CD4-positive, alpha-beta T cell treated with Interleukin-17A for 1 hour (primary cell): Measurements from ENCODE around the gene LITAF.
"Not testable (repeated sequence)": the region's sequence is repeated elsewhere in the genome, so short reads cannot be mapped to it uniquely, and the experiment has no call there.

Experiments used
- DNase-seq: peaks from one replicate; pipeline ENCODE4 v3.0.0-alpha.2; 2020

The LITAF gene

GRCh38 chr16:11620243-11621003 lies 33.7 kb upstream of the LITAF start:
- no peak for DNase-seq

DNA sequence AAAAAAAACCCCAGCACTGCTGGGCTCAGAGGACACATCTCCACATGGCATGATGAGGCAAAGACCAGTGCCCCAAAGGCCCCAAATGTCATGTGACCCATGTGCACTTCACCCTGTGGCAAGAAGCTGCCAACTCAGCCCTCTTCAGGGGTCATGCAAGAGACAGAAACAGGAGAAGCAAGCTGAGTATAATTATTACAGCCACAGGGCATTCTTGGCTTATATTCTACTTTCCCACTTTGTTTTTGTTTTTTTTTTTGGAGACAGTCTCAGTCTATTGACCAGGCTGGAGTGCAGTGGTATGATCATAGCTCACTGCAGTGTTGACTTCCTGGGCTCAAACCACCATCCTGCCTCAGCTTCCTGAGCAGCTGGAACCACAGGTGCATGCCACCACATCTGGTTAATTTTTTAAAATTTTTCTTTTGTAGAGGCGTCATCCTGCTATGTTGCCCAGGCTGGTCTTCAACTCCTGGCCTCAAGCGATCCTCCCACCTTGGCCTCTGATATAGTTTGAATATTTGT lies 32.7 kb upstream of the LITAF start:
- DNase-seq, result peak; percentile 61

DNA sequence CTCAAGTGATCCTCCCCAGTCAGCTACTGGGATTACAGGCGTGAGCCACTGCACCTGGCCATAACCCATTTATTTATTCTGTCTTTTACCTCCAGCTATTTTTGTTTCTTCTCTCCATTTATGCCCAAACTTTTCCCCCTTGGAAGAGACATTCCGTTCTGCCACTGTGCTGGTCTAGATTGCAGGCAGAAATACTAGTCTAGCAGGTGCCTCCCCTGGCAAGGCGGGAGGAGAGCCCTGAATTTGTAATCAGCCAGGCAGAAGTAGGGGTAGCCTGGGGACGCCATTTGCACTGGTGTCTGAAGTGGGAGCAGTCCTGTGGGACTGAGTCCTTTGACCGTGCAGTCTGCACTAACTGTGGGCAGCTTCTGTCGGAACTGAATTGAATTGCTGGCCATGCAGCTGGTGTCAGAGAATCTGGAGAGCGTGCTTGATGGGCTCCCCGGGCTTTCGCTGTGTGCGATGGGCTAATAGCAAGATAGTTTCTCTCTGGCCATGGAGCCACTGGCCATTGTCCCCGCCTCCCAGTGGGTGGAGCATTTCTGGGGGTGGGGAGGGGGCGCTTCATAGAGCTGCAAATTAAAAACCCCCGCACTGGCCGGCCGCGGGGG lies 31.5 kb upstream of the LITAF start:
- no peak for DNase-seq

DNA sequence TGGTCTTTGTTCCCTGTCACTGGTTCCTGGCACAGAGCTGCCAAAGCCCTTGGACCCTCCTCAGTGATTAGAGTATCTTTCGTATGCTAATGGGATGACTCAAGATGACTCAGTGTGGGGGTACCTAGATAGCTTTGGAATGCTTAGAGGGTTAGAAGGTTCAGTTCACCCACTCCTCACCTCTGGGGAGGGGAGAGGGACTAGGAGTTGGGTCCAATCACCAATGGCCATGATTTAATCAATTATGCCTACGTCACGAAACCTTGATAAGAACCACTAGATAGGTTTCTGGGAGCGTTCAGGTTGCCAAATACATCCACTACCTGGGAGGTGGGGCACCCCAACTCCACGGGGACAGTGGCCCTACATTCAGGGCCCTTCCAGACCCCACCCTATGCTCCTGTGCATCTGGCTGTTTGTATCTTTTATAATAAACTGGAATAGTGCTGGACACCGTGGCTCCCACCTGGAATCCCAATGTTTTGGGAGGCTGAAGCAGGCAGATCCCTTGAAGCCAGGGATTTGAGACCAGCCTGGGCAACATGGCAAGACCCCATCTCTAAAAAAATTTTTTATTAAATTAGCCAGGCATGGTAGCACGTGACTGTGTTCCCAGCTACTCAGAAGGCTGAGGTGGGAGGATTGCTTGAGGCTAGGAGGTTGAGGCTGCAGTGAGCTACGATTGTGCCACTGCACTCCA lies 29.2 kb upstream of the LITAF start:
- no peak for DNase-seq

- no peak for DNase-seq
Measured at GRCh38 chr16:11614587-11615175, 28.0 kb upstream of the LITAF start.

DNA sequence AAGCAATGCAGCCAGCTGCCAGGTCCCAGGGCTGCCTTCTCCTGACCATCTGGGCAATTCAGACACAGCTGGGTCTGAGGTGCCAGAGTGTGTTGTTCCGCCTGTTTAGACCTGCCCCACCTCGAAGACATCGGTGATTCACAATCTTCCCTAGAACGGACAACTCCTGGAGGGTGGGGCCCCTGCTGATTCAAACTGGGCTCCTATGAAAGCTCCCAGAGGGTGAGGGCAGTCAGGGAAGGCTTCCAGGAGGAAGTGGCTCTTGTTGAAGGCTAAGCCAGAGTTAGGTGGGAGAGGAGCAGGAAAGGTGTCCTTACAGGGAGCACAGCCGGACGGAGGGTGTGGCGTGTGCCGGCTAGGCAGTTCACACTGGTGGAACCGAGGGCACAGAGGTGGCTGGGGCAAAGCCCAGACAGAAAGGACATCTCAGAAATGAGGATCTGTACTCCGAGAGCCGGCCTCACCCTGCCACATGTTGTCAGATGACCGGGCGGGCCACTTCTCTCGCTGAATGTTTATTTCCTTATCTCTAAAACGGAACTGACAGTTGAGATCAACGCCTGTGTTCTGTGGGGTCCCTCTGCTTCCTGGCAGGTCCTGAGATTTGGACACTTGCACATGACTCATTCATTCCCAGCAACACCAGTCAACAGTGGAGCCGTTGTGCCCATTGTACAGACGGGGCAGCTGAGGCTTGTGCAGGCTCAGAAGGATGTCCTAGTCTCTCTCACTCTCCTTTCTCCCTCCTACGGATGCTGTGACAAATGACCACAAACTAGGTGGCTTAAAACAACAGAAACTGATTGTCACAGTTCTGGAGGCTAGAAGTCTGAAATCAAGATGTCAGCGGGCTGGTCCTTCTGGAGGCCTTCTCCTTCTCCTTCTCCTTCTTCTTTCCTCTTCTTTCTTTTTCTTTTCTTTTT lies 26.9 kb upstream of the LITAF start:
- peak; percentile 39 for DNase-seq

DNA sequence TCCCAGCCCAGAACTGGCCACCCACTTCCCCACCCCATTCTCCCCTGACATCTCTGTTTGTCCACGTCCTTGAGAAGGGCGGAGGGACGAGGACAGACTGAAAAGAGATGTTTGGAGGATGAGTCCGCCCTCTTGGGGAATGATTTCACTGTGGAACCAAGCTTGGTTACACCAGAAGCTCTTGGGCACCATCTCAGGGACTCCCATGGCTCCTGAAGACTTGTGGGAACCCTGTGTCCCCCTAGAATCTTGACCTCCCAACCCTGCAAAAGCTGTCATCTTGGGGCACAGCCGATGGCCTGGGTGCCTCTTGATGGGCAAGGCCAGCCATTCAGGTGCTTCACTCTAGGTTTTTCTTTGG lies 25.9 kb upstream of the LITAF start:
- DNase-seq, result no peak

DNA sequence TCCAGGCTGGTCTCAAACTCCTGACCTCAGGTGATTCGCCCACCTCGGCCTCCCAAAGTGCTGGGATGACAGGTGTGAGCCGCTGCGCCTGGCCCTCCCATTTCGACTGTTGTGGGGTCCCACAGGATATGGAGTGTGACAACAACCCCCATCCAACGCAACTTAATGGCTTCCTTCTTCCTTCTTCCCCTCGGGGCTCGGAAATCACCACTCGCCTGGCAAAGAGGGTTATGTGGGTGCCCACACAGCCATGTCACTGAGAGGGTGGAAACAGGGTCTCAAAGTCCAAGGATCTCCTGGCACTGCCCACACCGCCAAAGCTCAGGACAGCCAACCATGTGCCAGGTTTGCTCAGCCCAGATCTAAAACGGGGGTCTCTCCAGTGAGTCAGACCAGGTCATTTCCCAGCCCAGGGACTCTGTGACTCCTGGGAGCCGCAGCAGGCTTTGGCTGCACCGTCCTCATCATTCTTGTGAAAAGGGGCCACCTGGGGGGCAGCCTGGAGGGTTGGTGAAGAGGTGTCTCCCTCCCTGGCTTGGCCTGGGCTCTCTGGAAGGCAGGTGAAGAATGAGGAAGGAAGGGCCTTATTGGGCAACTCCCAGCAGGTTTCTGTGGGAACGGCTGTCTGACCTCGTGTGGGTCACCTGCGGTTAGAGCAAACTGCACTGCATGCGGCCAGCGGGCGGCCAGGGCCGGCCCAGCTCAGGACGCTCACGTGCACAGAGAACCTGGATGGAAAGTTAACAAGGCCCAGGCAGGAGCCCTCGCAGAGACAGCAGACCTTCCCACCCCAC lies 25.3 kb upstream of the LITAF start:
- no peak for DNase-seq

DNA sequence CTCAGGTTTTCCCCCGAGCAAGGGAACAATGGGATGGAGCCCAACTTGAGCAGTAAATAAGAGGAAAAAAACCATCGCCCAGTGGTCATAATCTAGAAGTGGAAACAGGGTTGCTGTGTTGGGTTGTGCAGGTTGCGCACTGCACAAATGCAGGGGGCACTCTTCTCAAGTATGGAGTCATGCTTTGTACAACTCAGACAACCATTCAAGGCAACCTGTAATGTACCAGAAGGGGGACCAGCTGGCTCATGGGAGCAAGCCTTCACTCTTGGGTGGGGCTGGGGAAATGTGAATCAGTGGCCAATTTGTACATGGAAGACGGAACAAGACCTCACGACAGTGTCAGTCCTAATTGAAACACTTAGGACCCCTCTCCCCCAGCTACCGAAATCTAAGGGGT lies 23.9 kb upstream of the LITAF start:
- DNase-seq, result no peak

DNA sequence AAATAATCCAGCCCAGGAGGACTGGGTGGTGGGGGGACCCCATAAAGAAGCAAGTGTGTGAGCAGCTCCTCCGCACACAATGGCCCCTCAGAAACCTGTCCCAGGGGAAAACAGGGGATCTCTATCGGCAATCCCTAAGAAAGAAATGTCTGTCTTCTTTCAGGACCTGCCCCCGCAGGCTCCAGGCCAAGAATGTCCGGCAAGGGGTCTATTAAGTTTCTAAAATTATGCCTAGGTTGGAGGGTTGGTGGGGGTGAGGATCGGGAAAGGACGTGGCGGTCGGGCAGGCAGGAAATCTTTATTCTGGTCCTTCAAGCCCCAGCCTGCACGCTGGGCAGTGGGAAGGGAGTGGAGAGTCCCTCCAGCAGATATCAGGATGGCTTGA lies 23.4 kb upstream of the LITAF start:
- DNase-seq, result no peak

DNA sequence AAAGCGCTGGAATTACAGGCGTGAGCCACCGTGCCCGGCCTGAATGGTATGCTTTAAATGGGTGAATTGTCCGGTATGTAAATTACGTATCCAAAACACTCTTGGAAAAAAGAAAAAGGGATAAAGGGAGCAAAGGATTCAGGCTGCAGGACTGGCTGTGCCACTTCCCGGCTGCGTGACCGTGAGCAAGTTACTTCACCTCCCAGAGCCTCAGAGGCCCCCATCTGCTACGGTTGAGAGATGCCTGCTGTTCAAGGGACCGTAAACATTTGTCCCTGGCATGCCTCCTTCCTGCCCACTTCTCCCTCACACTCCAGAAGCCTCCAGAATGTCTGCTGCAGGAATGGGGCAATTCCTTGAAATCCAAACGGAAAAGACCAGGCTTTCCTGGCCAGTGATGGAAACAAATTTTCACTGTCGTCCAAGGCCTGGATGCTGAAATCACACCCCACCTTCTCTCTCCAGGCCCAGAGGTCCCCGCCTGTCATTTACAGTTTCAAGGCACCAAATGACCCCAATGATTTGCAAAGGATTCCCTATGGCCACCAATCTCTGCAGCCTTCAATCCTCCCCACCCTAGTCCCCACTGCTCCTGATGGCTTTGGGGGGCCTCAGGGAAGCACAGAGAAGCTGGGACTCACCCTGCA lies 22.9 kb upstream of the LITAF start:
- no peak for DNase-seq

DNA sequence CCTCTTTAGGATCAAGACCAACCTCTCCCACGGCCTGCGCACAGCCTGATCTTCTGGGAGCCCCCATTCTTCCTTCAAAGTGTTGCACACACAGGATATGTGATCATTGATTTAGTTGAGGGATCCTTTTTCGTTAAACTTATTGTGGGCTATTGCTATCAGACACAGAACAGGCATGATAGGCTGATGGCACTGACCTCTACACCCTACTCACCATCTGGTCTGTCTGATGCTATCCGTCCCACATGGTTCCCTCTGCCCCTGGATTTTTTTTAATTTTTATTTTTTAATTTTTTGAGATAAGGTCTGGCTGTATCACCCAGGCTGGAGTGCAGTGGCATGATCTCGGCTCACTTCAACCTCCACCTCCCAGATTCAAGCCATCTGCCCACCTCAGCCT lies 19.2 kb upstream of the LITAF start:
- no peak for DNase-seq

- no peak for DNase-seq
Measured at GRCh38 chr16:11605564-11605886, 18.8 kb upstream of the LITAF start.

DNA sequence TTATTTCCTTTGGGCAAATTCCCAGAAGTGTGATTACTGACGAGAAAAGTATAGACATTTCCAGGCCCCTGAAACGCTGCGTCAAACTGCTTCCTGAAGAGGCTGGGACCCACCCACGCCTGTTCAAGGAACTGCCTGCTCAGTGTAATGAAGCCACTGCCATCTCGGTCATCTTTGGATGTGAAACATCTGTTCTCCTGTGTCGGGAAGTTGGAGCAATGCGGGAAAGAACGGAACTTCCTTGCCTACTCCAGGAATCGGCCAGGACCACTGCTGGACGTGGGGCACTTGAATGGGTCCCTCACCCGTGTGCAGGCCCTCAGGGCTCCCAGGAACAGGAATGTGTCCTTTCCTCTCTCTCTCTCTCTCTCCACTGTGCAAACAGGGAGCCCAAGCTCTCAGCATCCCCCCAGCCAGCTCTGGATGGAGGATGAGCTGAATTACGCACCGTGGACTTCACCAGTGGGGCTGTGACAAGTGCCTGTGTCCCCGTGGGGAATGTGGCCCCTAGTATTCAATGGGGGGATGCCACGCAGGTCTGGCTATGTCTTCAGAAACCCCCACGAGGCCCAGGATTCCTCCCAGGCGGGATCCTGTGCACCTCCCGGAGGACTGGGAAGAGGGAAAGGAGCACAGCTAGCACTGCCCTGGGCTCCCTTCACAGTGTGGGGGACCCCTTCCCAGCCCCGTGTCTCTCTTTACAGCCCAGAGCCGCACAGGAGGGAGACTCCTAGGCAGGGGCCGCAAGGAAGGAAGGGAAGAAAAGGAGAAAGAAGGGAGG lies 18.3 kb upstream of the LITAF start:
- no peak for DNase-seq

DNA sequence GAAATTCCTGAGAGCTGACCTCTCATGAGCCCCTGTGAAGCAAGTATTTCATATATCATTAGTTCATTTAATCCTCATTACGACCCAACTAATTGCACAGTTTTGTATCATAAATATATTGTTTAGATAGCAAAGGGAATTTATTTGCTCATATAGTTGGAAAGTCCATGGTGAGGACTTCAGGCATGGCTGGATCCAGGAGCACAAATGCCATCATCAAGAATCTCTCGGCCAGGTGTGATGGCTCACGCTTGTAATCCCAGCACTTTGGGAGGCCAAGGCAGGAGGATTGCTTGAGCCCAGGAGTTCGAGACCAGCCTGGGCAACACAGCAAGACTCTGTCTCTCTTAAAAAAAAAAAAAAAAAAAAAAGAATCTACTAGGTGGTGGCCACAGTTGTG lies 17.6 kb upstream of the LITAF start:
- DNase-seq, result not testable (repeated sequence)

DNA sequence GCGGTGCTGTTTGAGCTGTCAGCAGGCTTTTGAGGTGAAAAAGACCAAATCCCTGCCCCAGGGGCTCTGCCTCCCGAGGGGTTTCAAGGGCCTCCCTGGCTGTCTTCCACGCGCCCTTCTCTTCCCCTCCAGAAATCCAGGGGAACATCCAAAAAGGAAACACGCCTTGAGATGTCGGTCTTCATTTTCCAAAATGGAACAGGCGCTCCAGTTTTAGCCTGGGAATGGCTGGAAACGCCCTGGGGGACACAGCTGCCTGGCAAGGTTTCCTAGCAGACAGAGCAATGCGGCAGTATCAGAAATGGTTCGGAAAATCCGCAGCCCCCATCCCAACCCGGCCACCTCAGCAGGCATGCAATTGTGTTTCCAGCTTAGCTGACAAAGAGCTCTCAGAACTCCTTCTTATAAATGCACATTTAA lies 16.6 kb upstream of the LITAF start:
- DNase-seq, result no peak

DNA sequence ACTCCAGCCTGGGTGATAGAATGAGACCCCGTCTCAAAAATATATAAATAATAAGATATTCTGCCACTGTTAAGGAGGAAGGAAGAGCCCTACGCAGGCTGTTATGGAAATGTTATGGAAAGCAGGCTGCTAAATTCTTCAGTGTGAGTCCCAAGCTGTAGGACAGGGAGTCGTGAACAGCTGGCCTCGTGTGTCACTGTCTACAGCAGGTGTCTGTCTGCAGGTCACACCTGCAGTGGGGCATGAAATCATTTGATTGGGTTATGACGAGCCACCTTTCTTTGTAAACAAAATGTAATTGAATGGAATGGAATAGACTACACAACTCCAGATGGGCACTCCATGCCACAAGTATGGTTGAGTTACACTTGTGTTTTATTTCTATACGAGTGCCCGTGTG lies 15.6 kb upstream of the LITAF start:
- no peak for DNase-seq

DNA sequence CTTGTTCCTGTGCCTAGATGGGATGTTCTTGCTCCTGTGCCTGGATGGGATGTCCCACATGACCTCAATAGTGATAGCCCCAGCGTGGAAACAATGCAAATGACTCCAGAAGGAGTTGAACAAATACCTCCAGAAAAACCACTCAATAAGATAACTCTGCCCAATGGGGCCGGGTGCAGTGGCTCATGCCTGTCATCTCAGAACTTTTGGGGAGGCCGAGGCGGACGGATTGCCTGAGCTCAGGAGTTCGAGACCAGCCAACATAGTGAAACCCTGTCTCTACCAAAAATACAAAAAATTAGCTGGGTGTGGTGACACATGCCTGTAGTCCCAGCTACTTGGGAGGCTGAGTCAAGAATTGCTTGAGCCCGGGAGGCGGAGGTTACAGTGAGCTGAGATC lies 15.2 kb upstream of the LITAF start:
- no peak for DNase-seq

DNA sequence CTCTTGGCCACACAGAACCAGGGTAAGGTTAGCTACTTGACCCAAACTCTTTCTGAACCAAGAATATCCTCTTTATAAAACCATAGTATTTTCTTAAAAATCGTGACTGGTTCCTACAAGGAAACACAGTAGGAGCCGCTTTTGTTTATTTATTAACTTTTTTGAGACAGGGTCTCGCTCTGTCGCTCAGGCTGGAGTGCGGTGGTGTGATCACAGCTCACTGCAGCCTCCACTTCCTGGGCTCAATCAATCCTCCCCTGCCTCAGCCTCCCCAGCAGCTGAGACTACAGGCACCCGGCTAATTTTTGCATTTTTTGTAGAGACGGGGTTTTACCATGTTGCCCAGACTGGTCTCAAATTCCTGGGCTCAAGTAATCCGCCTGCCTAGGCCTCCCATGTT lies 14.7 kb upstream of the LITAF start:
- no peak for DNase-seq

DNA sequence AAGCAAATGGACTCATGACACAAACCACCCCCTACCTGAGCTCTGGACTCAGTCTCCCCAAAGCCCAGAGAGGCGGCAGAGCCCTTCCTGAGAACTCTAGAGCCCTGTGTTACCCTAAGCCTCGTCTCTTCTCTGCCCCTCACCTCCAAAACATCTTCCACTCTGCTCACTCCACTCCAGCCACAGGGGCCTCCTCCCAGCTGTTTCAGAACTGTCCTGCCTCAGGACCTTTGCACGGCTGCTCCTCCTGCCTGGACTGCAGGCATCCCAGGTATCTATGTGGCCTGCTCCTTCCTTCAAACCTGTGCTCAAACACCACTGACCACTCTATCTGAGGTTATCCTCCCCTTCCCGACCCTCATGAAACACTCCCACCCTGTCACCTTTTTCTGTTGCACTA lies 12.9 kb upstream of the LITAF start:
- no peak for DNase-seq
